ENCODE measurements around the gene SH3RF1. TPM values are rescaled to one million over a fixed set of nuclear protein-coding genes. Genes with fewer than 3 reads are reported as not detected.

Gene SH3RF1
- total and polyA plus RNA-seq, 8 donors = 3.4 to 47.8 (median 18.9) TPM

GRCh38 chr4:169258141-169258540, 12.6 kb downstream of the SH3RF1 start:
- H3K9me3 ChIP-seq = no peaks in the 10 kb centered on the region
- H3K4me3 ChIP-seq = no peak overlapping the region
- peaks cover 0 to 3% (median 0%) of the 10 kb centered on the region in 4 donors for H3K36me3 ChIP-seq
- TF ChIP-seq POLR2A (IDR thresholded peaks at IDR 0.05) (no peak), EP300 (IDR thresholded peaks at IDR 0.05) (no peak), POLR2AphosphoS5 (IDR thresholded peaks at IDR 0.05) (no peak)
- TF ChIP-seq, protein P1, sequence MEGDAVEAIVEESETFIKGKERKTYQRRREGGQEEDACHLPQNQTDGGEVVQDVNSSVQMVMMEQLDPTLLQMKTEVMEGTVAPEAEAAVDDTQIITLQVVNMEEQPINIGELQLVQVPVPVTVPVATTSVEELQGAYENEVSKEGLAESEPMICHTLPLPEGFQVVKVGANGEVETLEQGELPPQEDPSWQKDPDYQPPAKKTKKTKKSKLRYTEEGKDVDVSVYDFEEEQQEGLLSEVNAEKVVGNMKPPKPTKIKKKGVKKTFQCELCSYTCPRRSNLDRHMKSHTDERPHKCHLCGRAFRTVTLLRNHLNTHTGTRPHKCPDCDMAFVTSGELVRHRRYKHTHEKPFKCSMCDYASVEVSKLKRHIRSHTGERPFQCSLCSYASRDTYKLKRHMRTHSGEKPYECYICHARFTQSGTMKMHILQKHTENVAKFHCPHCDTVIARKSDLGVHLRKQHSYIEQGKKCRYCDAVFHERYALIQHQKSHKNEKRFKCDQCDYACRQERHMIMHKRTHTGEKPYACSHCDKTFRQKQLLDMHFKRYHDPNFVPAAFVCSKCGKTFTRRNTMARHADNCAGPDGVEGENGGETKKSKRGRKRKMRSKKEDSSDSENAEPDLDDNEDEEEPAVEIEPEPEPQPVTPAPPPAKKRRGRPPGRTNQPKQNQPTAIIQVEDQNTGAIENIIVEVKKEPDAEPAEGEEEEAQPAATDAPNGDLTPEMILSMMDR (IDR thresholded peaks at IDR 0.05) = no peak
- intact Hi-C loops (cut with DNase I; ENCODE audit: low total_unique reads) = no loop called here
- no peaks in the 10 kb centered on the region for H3K27me3 ChIP-seq
- 38 to 78% (median 62%) methylated on average over 1 of the region's 1 CpG for WGBS, 5 donors
- H3K4me1 ChIP-seq = peaks cover 49 to 96% (median 78%) of the 10 kb centered on the region in 4 donors
- no peak for DNase-seq
- H3K27ac ChIP-seq = peak overlapping the region in 1 of 5 donors; percentile 27

DNA sequence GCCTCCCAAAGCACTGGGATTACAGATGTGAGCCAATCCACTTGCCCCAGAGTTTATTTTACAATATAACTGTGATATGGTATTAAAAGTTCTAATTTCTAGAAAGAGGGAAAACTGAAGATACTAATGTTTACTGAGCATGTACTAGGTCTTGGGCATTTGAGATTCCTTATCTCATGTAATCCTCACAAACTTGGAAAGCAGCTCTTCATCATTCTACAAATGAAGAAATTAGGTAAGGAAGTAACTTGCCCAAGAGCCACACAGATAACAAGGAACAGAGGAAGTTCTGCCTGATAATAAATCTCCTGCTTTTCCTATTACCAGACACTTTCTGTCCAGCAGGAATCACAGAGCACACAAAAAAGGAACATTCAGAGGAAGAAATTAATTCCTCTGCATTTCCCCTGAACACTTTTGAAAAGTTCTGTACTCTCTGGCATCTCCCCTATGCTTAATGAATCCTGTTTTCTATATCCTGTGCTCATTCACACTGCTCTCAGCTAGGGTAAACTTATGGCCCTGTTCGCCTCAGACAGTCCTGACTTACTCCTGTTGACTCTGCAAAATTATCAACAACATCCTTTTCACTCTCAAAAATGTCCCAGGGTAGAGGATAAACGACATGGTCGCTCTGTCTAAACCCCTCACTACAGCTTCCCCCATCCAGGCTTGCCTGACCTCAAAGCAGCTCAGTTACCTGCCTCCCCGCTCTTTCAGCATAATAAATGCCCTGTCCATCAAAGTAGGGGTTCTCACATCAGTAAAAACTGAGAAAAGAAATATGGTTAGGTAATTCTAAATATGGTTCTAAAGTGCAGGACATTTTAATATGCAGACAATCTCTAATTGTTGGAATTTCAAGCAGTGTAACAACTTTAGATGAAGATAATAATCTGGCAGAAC, 13.6 kb downstream of the SH3RF1 start:
- peaks cover 59 to 97% (median 83%) of the 10 kb centered on the region in 4 donors for H3K4me1 ChIP-seq
- TF ChIP-seq, protein P1 (IDR thresholded peaks at IDR 0.05) = no peak
- no peak for TF ChIP-seq POLR2A (IDR thresholded peaks at IDR 0.05)
- TF ChIP-seq POLR2AphosphoS5 (IDR thresholded peaks at IDR 0.05) = no peak
- TF ChIP-seq EP300 (IDR thresholded peaks at IDR 0.05) = no peak

DNA sequence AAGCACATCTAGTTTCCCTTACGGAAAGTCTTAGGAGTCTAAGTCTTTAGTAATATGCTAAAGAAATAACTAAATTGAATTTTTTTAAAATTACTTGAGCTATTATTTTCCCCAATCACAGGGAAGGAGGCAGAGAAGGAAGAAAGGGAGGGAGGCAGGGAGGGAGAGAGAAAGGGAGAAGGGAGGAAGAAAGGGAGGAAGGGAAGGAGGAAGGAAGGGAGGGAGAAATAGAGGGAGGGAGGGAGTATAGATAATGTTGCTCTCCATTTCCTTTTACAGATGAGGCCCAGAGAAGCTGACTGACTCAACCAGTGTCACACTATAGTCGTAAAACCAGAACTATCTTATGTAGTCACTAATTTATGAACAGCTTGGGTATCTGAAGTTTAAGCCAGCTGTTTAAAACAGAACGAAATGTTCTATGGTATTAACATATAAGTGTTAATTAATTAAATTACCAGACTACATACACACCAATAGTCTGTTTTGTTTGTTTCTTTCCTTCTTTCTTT, 14.6 kb downstream of the SH3RF1 start:
- no peak overlapping the region for H3K27ac ChIP-seq
- intact Hi-C loops (cut with DNase I; ENCODE audit: low total_unique reads) = no loop called here
- H3K36me3 ChIP-seq = no peaks in the 10 kb centered on the region
- 75 to 90% (median 85%) methylated on average over 3 of the region's 3 CpGs for WGBS, 5 donors
- H3K9me3 ChIP-seq = no peaks in the 10 kb centered on the region
- TF ChIP-seq POLR2AphosphoS5 (IDR thresholded peaks at IDR 0.05) (no peak), EP300 (IDR thresholded peaks at IDR 0.05) (no peak)
- no peak overlapping the region for H3K4me3 ChIP-seq
- peaks cover 61 to 100% (median 90%) of the 10 kb centered on the region in 4 donors for H3K4me1 ChIP-seq
- no peak for DNase-seq
- no peaks in the 10 kb centered on the region for H3K27me3 ChIP-seq

More for the DNA sequence above, 13.6 kb downstream of the SH3RF1 start:
- H3K27me3 ChIP-seq = no peaks in the 10 kb centered on the region
- no peaks in the 10 kb centered on the region for H3K9me3 ChIP-seq
- no peak for DNase-seq
- H3K36me3 ChIP-seq = no peaks in the 10 kb centered on the region
- 39 to 57% (median 51%) methylated on average over 4 of the region's 4 CpGs for WGBS, 5 donors
- intact Hi-C loops (cut with DNase I; ENCODE audit: low total_unique reads) = no loop called here
- no peak overlapping the region for H3K4me3 ChIP-seq
- peak overlapping the region in 4 of 5 donors; percentile 4 to 49 (median 16) for H3K27ac ChIP-seq

DNA sequence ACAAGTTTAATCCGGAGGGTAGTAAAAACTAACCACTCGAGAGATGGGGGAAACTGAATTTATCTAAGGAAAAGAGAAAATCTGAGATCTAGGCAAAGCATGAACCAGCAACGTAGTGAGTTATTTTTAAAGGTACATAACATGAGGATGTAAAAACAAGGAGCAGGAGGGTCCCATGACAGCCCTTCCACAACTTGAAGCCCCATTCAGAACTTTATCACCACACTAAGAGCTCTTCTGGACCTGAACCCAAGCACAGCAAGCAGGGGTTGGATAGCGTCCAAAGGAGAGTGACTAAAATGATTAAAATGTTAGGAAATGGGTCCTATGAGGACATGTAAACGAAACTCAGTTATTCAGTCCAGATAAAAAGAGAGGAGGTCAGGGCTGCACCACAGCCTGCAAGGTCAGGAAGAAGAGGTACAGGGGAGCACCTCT, 16.2 kb downstream of the SH3RF1 start:
- intact Hi-C loops (cut with DNase I; ENCODE audit: low total_unique reads) = no loop called here
- Histone ChIP-seq H3K36me3 (no peaks in the 10 kb centered on the region), H3K4me1 (peaks cover 61 to 100% (median 83%) of the 10 kb centered on the region in 4 donors), H3K27ac (peak overlapping the region in 3 of 5 donors; percentile 8 to 85 (median 27)), H3K4me3 (no peak overlapping the region), H3K27me3 (no peaks in the 10 kb centered on the region), H3K9me3 (no peaks in the 10 kb centered on the region)
- WGBS, 5 donors = 19 to 34% (median 25%) methylated on average over 5 of the region's 5 CpGs
- no peak for TF ChIP-seq EP300 (IDR thresholded peaks at IDR 0.05)
- no peak for TF ChIP-seq POLR2A (IDR thresholded peaks at IDR 0.05)
- TF ChIP-seq POLR2AphosphoS5 (IDR thresholded peaks at IDR 0.05) = no peak
- TF ChIP-seq, protein P1 (IDR thresholded peaks at IDR 0.05) = no peak
- peak in 1 of 2 donors; percentile 59 for DNase-seq
